ENCODE data around the gene ADAMTSL5. TPM values are rescaled to one million over a fixed set of nuclear protein-coding genes. Genes with fewer than 3 reads are reported as not detected.

ADAMTSL5 gene
- total and polyA plus RNA-seq, 2 of the 13 experiments (the other 11 are each of a cell fraction or from before 2014, with no cell fraction given) = 0.60 to 2.7 TPM

- TF ChIP-seq ZUFSP (CRISPR knock-in tag; IDR thresholded peaks at IDR 0.05; ENCODE audit: borderline replicate concordance) = no peak
- no peak for TF ChIP-seq KDM1A (CRISPR knock-in tag; IDR thresholded peaks at IDR 0.05)
- no peak for TF ChIP-seq ZFYVE20 (CRISPR knock-in tag; IDR thresholded peaks at IDR 0.05; ENCODE audit: borderline replicate concordance, low read depth)
- peak; percentile 100 for TF ChIP-seq ZKSCAN1 (IDR thresholded peaks at IDR 0.05; ENCODE audit: low read length)
- TF ChIP-seq ATF3 (CRISPR knock-in tag; IDR thresholded peaks at IDR 0.05) = 0 out of 2 replicates have a peak, but pooled peaks have one; percentile 8
- no peak for TF ChIP-seq GTF3A (CRISPR knock-in tag; conservative IDR thresholded peaks at IDR 0.05)
- no peak for TF ChIP-seq ZNF24 (IDR thresholded peaks at IDR 0.05)
- TF ChIP-seq RCOR2 (CRISPR knock-in tag; IDR thresholded peaks at IDR 0.05) = no peak
- 0 out of 2 replicates have a peak, but pooled peaks have one; percentile 28 for TF ChIP-seq ZNF687 (CRISPR knock-in tag; IDR thresholded peaks at IDR 0.05)
- TF ChIP-seq JARID2 (CRISPR knock-in tag; IDR thresholded peaks at IDR 0.05; ENCODE audit: insufficient replicate concordance) = no peak
- peak; percentile 52; the same call in 1 of the 2 replicates for TF ChIP-seq SP4 (CRISPR knock-in tag; IDR thresholded peaks at IDR 0.05)
- no peak for TF ChIP-seq ZC3H4 (CRISPR knock-in tag; IDR thresholded peaks at IDR 0.05; ENCODE audit: borderline replicate concordance)
- TF ChIP-seq SUZ12 (IDR thresholded peaks at IDR 0.05; ENCODE audit: low read depth, low read length) = no peak
- 0 out of 2 replicates have a peak, but pooled peaks have one; percentile 18 for TF ChIP-seq ZHX1 (CRISPR knock-in tag; IDR thresholded peaks at IDR 0.05; ENCODE audit: low read depth)
These were observed 30.3 kb downstream of the ADAMTSL5 start (continued) for GRCh38 chr19:1482361-1483130.

Data from HepG2 (cell line).